ENCODE results near the gene EMX1. TPM values are rescaled to one million over a fixed set of nuclear protein-coding genes. Genes with fewer than 3 reads are reported as not detected.
A peak's percentile ranks its signal among the peaks of the same experiment; 100 is the strongest.

Gene EMX1
- total and polyA plus RNA-seq, 2 of the 13 experiments (the other 11 are each of a cell fraction or from before 2014, with no cell fraction given): 0.62 to 4.9 TPM

GRCh38 chr2:72983500-72984161 is 66.3 kb downstream of the EMX1 start (continued):
- TF ChIP-seq MNT (IDR thresholded peaks at IDR 0.05): no peak
- TF ChIP-seq JDP2 (CRISPR knock-in tag; IDR thresholded peaks at IDR 0.05; ENCODE audit: borderline replicate concordance): no peak
- peak; percentile 87 for TF ChIP-seq ZNF687 (CRISPR knock-in tag; IDR thresholded peaks at IDR 0.05)
- 0 out of 2 replicates have a peak, but pooled peaks have one; percentile 64 for TF ChIP-seq ZBTB42 (CRISPR knock-in tag; IDR thresholded peaks at IDR 0.05)
- no peak for TF ChIP-seq MXD1 (CRISPR knock-in tag; IDR thresholded peaks at IDR 0.05)
- peak; percentile 57; the same call in 1 of the 2 replicates for TF ChIP-seq SALL1 (CRISPR knock-in tag; IDR thresholded peaks at IDR 0.05)
- TF ChIP-seq FOSL2 (CRISPR knock-in tag; IDR thresholded peaks at IDR 0.05): 0 out of 2 replicates have a peak, but pooled peaks have one; percentile 8
- no peak for TF ChIP-seq NR2F6 (IDR thresholded peaks at IDR 0.05)
- peak; percentile 46; the same call in 1 of the 2 replicates for TF ChIP-seq NR2F6 (CRISPR knock-in tag; IDR thresholded peaks at IDR 0.05)
- TF ChIP-seq ZNF549 (CRISPR knock-in tag; IDR thresholded peaks at IDR 0.05): no peak
- TF ChIP-seq ZNF225 (CRISPR knock-in tag; IDR thresholded peaks at IDR 0.05): no peak
- TF ChIP-seq ZMYM3 (CRISPR knock-in tag; IDR thresholded peaks at IDR 0.05): 0 out of 2 replicates have a peak, but pooled peaks have one; percentile 22
- 0 out of 2 replicates have a peak, but pooled peaks have one; percentile 32 for TF ChIP-seq ZC3H13 (CRISPR knock-in tag; IDR thresholded peaks at IDR 0.05)
- 0 out of 2 replicates have a peak, but pooled peaks have one; percentile 14 for TF ChIP-seq ZFX (CRISPR knock-in tag; IDR thresholded peaks at IDR 0.05; ENCODE audit: low read depth)
- no peak for TF ChIP-seq ZSCAN29 (CRISPR knock-in tag; conservative IDR thresholded peaks at IDR 0.05)
- TF ChIP-seq ZNF616 (CRISPR knock-in tag; IDR thresholded peaks at IDR 0.05; ENCODE audit: low read depth): no peak
- TF ChIP-seq ZNF414 (CRISPR knock-in tag; IDR thresholded peaks at IDR 0.05): peak; percentile 63; the same call in 1 of the 2 replicates
- TF ChIP-seq ESRRA (CRISPR knock-in tag; IDR thresholded peaks at IDR 0.05; ENCODE audit: low read depth): peak; percentile 96
- no peak for TF ChIP-seq ELK4 (CRISPR knock-in tag; IDR thresholded peaks at IDR 0.05; ENCODE audit: borderline replicate concordance)
- TF ChIP-seq TEAD3 (CRISPR knock-in tag; optimal IDR thresholded peaks at IDR 0.05; ENCODE audit: borderline replicate concordance): peak; percentile 30
- TF ChIP-seq MXD4 (CRISPR knock-in tag; IDR thresholded peaks at IDR 0.05): 0 out of 2 replicates have a peak, but pooled peaks have one; percentile 15

Data from HepG2 (cell line).